22Rv1 (cell line): ENCODE data around the gene CLDND2.
A peak's percentile ranks its signal among the peaks of the same experiment; 100 is the strongest.

ENCODE experiments used
- H3K27ac ChIP-seq: fragments of 450-650 bp; 2 replicates; pipeline ENCODE4 v1.5.1; 2017
- CTCF ChIP-seq: fragments of 450-650 bp; IDR thresholded peaks from 2 replicates; pipeline ENCODE4 v1.5.1; 2017; ENCODE audit warnings: mild to moderate bottlenecking
- ZFX ChIP-seq: fragments of 450-650 bp; IDR thresholded peaks from 2 replicates; pipeline ENCODE4 v1.6.1; 2017; ENCODE audit warnings: antibody characterized with exemption, borderline replicate concordance

The CLDND2 gene

GRCh38 chr19:51367255-51367564 lies 1.6 kb downstream of the CLDND2 start:
- TF ChIP-seq ZFX (no peak), CTCF (no peak)
- peak overlapping the region; percentile 99 for H3K27ac ChIP-seq

- no peak for TF ChIP-seq CTCF
- TF ChIP-seq ZFX = no peak
- peak overlapping the region; percentile 99 for H3K27ac ChIP-seq
These were observed 2.2 kb downstream of the CLDND2 start for GRCh38 chr19:51366389-51367254.

- TF ChIP-seq CTCF (no peak), ZFX (no peak)
- peak within 1 kb of the TSS; percentile 99 for H3K27ac ChIP-seq
These were observed 2.8 kb downstream of the CLDND2 start, which contains the start of gene ETFB for GRCh38 chr19:51365965-51366388. Gene ETFB, minus strand, starts transcription at chr19:51366388. Its CDS starts 62 bp downstream, at chr19:51366326.

GRCh38 chr19:51365211-51365964 lies 3.4 kb downstream of the CLDND2 start:
- TF ChIP-seq CTCF = no peak
- peak overlapping the region; percentile 99 for H3K27ac ChIP-seq

- H3K27ac ChIP-seq = peak overlapping the region; percentile 99
- TF ChIP-seq CTCF (no peak), ZFX (no peak)
These were observed 4.3 kb downstream of the CLDND2 start for GRCh38 chr19:51364200-51365106.

GRCh38 chr19:51361239-51361638 lies 7.6 kb downstream of the CLDND2 start:
- TF ChIP-seq CTCF = no peak
- TF ChIP-seq ZFX = no peak
- H3K27ac ChIP-seq = no peak overlapping the region
